ENCODE data around the gene TNXB.

TNXB gene

GRCh38 chr6:32151863-32152768 is 43.0 kb upstream of the TNXB start, which contains the start of gene PRRT1:
Gene PRRT1 (minus strand): TSS chr6:32151939. CDS start chr6:32151827, 112 bp downstream.
- no peak for TF ChIP-seq CTCF (conservative IDR thresholded peaks at IDR 0.05; ENCODE audit: low read depth, low read length)
- no peak for DNase-seq (ENCODE audit: low read depth)
- H3K4me3 ChIP-seq (ENCODE audit: low read length) = peak within 1 kb of the TSS; percentile 14

GRCh38 chr6:32151181-32151862 is 42.2 kb upstream of the TNXB start:
- TF ChIP-seq CTCF (conservative IDR thresholded peaks at IDR 0.05; ENCODE audit: low read depth, low read length) = no peak
- H3K4me3 ChIP-seq (ENCODE audit: low read length) = no peak overlapping the region
- DNase-seq (ENCODE audit: low read depth) = no peak

GRCh38 chr6:32149932-32150870 is 41.1 kb upstream of the TNXB start:
- DNase-seq (ENCODE audit: low read depth) = no peak
- TF ChIP-seq CTCF (conservative IDR thresholded peaks at IDR 0.05; ENCODE audit: low read depth, low read length) = no peak
- H3K4me3 ChIP-seq (ENCODE audit: low read length) = no peak overlapping the region

GRCh38 chr6:32149092-32149755 is 40.1 kb upstream of the TNXB start:
- H3K4me3 ChIP-seq (ENCODE audit: low read length) = peak overlapping the region; percentile 56
- TF ChIP-seq CTCF (conservative IDR thresholded peaks at IDR 0.05; ENCODE audit: low read depth, low read length) = no peak
- no peak for DNase-seq (ENCODE audit: low read depth)

- H3K4me3 ChIP-seq (ENCODE audit: low read length) = peak overlapping the region; percentile 56
- no peak for DNase-seq (ENCODE audit: low read depth)
- TF ChIP-seq CTCF (conservative IDR thresholded peaks at IDR 0.05; ENCODE audit: low read depth, low read length) = peak; percentile 38
These were observed 39.4 kb upstream of the TNXB start for GRCh38 chr6:32148289-32149091.

Measured in retinal pigment epithelial cell (primary cell).